Inflammatory macrophage (primary cell): ENCODE data around the gene OPCML.

Source experiments
- DNase-seq, 2 donors: peaks; one replicate each; pipeline ENCODE4 v3.0.0-alpha.2; 2020 to 2022

The OPCML gene

DNA sequence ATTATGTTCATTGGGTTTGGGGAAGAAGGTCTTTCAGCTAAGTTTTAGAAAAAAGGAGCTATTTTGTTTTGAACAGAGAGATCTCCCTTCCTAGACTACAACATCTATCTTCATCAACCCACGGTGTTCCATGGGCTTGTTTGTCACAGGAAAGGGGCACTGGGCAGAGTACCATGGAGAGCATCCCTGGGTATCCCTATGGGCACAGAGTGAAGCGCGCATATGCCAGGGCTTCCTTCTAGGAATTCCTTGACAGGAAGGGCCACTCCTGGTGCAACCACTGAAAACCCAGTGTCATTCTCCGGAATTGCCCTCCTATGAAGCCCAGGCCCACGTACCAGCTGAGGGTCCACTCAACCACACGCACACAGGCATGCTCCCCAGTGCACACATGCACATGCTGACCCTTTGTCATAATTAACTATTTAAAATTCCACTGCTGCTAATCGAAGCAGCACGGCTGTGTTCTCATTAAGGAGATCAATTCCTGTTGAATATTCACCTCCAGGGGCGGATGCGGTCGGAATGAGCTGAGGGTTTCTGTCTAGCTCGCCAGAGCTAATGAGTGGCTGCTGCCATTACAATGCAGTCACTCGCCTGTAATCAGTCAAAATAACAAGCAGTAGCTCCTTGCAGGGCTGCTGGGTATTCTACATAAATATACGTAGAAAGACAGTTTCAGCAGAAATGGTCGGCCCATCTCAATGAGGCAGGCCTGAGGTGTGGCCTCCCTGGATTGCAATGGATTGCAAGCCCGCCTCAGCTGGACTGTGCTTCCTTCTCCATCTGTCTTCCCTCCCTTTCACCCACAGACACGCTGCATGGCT, 512.5 kb downstream of the OPCML start:
- no peak for DNase-seq

DNA sequence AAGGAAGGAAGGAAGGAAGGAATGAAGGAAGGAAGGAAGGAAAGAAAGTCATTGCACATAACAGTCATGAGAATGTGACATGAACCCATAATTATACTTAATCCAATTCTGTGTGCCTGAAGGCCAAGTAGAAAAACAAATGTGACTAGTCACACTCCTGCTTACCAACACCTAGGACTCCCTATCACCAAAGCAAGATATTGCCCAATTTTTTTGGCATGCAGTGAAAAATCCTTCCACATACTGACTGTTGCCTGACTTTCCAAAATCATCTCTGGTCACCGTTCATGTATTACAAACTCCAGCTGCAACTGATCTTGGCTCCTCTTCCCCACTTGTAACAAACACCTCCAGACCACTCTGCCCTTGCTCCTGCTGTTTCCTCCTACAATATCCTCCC, 516.8 kb downstream of the OPCML start:
- no peak for DNase-seq

DNA sequence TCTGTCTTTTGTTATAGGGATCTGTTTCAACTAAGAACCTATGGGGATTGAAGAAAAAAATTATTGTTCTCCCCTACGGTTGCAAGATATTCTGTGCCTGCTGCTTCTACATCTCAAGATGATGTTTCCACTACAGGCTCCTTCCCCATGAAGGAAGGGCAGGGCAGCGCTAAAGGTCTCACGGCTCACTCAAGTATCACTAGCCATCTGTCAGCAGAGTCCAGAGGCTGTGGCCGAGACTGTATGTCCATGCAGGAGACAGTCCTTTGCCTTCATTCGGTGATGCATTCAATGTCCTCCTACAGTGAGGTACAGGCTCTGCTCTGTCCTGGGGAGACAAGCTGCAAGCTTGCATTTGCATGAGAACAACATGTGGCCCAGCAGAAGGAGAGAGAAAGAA, 518.0 kb downstream of the OPCML start:
- DNase-seq, result no peak

GRCh38 chr11:133012803-133013202, 519.5 kb downstream of the OPCML start:
- no peak for DNase-seq

DNA sequence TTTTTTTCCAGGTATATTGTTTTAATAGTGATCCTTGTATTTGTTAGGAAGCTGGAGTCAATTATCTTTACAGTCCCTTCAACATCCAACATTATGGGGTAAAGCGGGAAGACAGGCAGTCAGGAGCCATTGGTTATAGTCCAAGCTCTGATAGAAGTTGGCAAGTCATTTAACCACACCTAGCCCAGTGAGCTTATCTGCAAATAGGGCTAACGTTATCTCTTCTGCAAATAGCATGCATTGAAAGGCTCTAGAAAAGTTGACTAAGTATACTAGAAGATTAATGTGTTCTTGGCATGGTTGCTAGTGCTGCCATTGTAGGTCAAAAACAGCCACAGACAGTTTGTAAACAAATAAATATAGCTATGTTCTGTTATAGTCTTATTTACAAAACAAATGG, 520.7 kb downstream of the OPCML start:
- no peak for DNase-seq

DNA sequence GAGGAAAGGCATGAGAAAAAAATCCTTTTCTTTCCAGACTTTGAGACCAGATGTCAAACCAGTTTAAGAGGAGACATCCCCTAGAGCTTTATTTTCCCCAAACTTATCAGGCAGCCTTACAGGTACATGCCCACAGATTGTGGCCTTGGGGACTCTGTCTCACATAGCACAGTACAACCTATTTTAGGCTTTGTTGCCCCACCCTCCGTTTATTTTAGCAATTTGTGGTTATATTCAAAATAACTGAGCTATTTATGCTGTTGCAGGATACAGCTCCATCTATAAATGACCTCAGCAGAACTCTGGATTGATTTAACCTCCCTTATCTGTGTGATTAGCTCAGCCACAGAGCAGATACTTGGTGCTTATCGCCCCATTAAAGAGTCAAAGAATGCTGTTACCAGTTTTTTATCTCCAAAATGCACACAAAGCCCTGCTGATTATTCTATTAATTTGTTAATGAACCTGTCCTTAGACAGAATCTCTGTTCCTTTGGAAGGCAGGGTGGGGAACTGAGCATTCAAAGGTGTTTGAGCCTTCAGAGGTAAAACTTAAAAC, 525.2 kb downstream of the OPCML start:
- no peak for DNase-seq

DNA sequence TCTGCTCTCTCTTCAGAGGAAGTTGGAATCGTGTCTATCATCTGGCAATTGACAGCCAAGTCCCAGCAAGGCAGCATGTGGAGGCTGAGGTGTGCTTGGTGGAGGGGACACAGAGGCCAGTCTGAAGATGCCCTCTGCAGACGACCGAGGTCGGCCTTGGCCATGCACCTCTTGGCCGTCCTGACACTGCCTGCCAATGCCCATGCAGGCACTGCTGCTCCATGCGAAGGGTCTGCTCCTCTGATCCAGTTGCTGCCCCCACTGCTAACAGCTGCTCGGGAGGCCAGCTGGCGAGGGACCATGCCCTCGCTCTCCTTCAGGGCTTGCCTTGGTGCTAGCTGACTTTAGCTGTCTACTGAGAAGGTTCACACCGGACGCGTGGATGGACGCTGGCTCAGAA, 527.9 kb downstream of the OPCML start:
- no peak for DNase-seq

DNA sequence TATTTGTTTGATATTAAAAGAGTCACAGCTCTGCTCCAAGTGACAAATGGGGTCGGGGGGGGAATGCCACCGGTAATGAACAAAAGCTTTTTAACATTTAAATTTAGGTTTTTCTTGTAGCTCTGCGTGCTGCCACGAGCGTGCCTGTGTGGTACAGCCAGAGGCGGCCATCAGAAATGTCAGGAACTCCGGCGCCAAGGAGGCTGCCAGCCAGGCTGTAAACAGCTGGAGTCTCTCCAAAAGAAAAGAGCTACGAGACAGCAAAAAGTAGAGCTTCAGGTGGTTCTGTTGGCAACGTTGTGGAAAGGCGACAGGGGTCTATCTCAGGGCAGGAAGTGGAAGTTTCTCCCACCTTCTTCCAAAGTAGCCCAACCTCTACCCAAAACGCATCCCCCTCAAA, 532.8 kb downstream of the OPCML start:
- no peak for DNase-seq

- no peak for DNase-seq
These were observed 533.3 kb downstream of the OPCML start for GRCh38 chr11:132999031-132999430.

DNA sequence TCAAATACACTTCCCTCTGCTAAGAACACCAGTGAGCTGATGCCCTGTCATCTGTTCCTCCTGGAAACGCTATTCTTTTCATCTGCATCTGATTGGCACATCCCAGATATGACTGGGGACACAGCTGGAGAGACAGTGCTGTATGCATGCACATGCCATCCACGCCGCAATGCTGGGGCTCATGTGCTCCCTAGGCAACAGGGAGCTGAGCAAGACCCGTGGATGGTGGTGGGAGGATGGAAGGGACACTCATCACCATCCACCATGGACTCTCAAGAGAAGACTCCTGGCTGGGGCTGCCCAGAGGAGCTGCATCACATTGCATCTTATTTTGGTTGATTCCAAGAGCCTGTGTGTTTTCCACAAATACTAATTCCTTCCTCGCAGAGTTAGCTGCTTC, 534.9 kb downstream of the OPCML start:
- DNase-seq, result no peak

DNA sequence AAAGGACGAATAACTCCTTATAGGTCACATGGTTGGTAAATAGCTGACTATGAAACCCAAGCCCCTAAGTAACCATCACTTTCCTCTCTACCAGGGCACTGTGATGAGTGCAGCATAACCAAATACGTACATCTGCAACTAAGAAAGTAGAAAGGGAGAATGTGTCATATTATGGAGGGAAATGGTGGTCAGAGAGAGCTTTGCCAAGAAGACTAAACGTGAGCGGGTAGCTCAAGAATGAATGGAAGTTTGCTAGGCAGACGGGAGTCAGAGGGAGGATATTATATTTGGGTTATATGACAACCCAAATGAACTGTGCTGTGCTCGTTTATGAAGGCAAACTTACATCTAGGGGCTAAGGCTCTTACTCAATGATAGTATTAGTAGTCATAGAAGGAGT, 537.3 kb downstream of the OPCML start:
- DNase-seq, result no peak

DNA sequence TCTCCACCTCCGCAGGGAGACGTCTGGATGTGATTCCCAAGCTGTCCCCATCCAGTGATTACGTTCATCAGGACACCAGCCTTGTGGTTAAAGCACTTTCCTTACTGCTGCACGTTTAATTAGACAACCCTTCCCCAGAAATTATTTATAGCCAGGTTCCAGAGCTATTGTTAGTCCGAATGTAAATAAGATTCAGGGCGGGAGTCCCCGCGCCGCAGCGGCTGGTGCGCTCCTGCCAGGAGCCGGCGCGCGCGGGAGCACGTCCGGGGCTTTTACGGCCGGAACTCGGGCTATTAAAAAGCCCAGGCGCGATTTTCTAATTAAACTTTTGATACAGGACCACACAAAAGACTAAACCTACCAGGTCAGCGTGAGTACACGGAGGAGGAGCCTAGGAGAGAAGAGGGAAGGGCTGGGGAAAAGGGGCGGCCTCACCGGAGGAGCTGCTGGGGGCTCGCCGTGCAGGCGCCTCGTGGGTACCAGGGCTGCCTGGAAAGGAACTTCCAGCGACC, 538.3 kb downstream of the OPCML start:
- DNase-seq, result no peak

GRCh38 chr11:132992838-132993631, 539.3 kb downstream of the OPCML start:
- no peak for DNase-seq

GRCh38 chr11:132988411-132988810, 543.9 kb downstream of the OPCML start:
- no peak for DNase-seq

DNA sequence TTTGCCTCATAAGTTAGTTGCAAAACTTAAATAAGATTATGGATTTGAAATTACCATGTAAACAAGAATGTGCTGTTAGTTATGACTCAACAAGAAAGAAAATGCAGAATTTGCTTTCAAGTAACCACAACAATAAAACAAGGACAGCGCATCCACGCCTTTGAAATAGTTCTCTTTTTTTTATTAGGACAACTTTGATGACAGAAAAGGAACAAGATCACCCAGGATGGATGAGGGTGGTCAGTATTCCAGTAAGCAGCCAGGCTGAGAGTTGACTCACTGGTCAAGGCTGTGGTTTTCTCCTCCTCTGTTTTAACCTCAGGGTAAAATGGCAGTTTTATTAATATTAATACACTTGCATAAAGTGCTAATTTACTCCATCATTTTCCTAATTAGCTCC, 544.4 kb downstream of the OPCML start:
- no peak for DNase-seq

DNA sequence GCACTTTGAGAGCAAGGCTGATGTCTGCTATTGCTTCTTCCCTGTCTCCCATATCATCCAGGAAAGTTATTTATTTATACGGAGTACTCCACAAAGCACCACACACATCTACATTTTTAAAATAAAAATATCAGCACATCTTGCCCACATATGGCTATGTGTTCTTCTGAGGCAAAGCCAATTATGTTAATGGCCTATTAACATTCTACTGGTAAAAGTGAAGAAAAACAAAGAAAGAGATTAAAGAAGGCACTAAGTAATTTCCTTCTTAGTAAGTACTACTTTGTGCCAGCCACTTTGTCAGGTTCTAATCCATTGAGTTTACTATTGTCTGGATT, 548.7 kb downstream of the OPCML start:
- no peak for DNase-seq

- DNase-seq, result no peak
These were observed 549.3 kb downstream of the OPCML start for GRCh38 chr11:132982772-132983640.

DNA sequence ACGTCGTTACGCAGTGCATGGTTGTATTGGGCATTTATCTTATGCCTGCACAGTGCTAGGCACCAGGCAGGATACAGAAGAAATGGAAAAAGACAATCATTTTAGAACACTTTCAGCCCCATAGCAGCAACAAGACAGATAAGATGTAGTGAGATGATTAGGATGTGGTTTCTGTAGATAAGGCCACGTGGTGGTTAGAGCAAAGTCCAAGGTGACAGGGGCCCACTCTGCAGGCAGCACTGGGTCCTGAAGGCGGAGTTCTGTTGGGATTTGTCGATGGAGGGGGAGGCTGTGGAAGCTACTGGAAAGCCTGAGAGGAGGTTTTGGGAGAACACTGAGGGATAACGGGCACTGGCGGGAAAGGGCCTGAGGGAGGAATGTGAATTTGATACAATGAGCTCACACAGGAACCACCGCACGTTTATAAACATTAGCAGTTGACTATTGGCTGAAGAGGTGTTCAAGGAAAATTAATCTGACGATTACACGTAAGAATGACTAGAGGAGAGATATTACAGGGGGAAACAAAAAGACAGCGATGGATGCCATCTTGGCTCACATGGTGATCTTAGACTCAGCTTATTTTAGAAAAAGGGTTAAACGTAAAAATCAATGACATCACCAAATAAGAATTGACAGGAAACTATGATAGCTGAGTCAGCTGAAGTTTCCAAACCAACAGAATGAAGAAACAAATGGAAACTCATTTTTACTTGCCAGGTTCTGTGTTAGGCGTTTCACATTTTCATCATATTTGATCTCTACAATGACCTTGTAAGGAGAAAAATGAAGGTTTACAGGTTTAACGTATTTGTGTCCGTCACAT, 551.0 kb downstream of the OPCML start:
- DNase-seq, result no peak

DNA sequence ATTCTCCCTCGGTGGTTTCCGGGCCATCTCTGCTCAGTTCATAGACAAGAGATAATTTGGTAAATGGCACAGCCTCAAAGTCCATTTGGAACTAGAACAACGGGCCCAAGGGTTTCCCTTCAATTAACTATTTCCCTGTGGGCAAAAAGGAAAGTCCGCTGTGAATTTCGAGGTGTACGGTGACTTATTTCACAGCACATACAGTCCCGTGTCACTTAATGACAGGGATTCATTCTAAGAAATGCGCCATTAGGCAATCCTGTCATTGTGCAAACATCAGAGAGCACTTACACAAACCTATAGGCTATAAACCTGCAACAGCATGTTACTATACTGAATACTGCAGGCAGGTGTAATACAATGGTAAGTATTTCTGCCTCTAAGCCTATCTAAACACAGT, 551.6 kb downstream of the OPCML start:
- DNase-seq, result no peak

- no peak for DNase-seq
These were observed 554.6 kb downstream of the OPCML start for GRCh38 chr11:132977746-132978145.

- no peak for DNase-seq
These were observed 555.1 kb downstream of the OPCML start for GRCh38 chr11:132977241-132977640.

GRCh38 chr11:132976115-132976514, 556.2 kb downstream of the OPCML start:
- DNase-seq, result no peak
